Neural progenitor cell (in vitro differentiated cells): ENCODE measurements around the gene RAB20.

Experiments
- CTCF ChIP-seq: fragments of 200-600 bp; sonication (generic); IDR thresholded peaks from 2 replicates; pipeline ENCODE4 v1.5.1; 2017; ENCODE audit warnings: antibody characterized with exemption, mild to moderate bottlenecking
- EZH2phosphoT487 ChIP-seq: fragments of 200-600 bp; sonication (generic); IDR thresholded peaks from 2 replicates; pipeline ENCODE4 v1.6.1; 2017; ENCODE audit warnings: antibody characterized with exemption

- TF ChIP-seq CTCF (no peak), EZH2phosphoT487 (no peak)
These were observed 45.0 kb downstream of the RAB20 start for GRCh38 chr13:110516500-110516899.
